HL-60 (cell line): ENCODE results near the gene SERBP1.

ENCODE experiments used
- DNase-seq, 2 experiments: peaks; one replicate each; pipeline ENCODE4 v3.0.0-alpha.2; 2010 to 2020; ENCODE audit warnings: low read depth in 1 of 2, low spot score in 1 of 2
- H3K27ac ChIP-seq: fragments of 250-450 bp; sonication (Bioruptor Pico); replicated peaks from 2 replicates; pipeline ENCODE4 v1.5.1; 2020; ENCODE audit warnings: mild to moderate bottlenecking, moderate library complexity
- H3K27me3 ChIP-seq: fragments of 250-450 bp; sonication (Bioruptor Pico); 2 replicates; pipeline ENCODE4 v1.5.1; 2021; ENCODE audit warnings: mild to moderate bottlenecking, moderate library complexity; ENCODE audit not compliant: insufficient read depth, poor library complexity, severe bottlenecking
- H3K4me3 ChIP-seq: replicated peaks from 2 replicates; pipeline ENCODE4 v1.5.1; 2011; ENCODE audit warnings: mild to moderate bottlenecking, control low read depth, low read length; ENCODE audit not compliant: insufficient read depth
- CTCF ChIP-seq: IDR thresholded peaks from one replicate; pipeline ENCODE4 v1.5.1; 2011; ENCODE audit warnings: low read length, control low read depth, inconsistent platforms; ENCODE audit not compliant: insufficient read depth
- GABPA ChIP-seq: IDR thresholded peaks from 2 replicates; pipeline ENCODE4 v1.6.1; 2012; ENCODE audit warnings: low read depth
- POLR2AphosphoS5 ChIP-seq: IDR thresholded peaks from 2 replicates; pipeline ENCODE4 v1.6.1; 2012; ENCODE audit warnings: low read depth
- REST ChIP-seq: IDR thresholded peaks from 2 replicates; pipeline ENCODE4 v1.6.1; 2012; ENCODE audit warnings: low read depth; ENCODE audit not compliant: insufficient replicate concordance
- SPI1 ChIP-seq: IDR thresholded peaks from 2 replicates; pipeline ENCODE4 v1.6.1; 2012; ENCODE audit warnings: low read depth, mild to moderate bottlenecking, borderline replicate concordance

The SERBP1 gene

GRCh38 chr1:67476006-67476482 lies 45.8 kb upstream of the SERBP1 start:
- H3K27me3 ChIP-seq: no peaks in the 10 kb centered on the region
- no peak overlapping the region for H3K4me3 ChIP-seq
- H3K27ac ChIP-seq: no peak overlapping the region
- TF ChIP-seq GABPA (no peak), CTCF (no peak), SPI1 (no peak), REST (no peak), POLR2AphosphoS5 (no peak)
- DNase-seq: no peak

- Histone ChIP-seq H3K27me3 (no peaks in the 10 kb centered on the region), H3K27ac (no peak overlapping the region), H3K4me3 (no peak overlapping the region)
- no peak for DNase-seq
- no peak for TF ChIP-seq SPI1
- no peak for TF ChIP-seq CTCF
- TF ChIP-seq POLR2AphosphoS5: no peak
- no peak for TF ChIP-seq REST
- TF ChIP-seq GABPA: no peak
These were observed 41.9 kb upstream of the SERBP1 start for GRCh38 chr1:67472056-67472455.

GRCh38 chr1:67469431-67469830 lies 39.2 kb upstream of the SERBP1 start:
- no peak for TF ChIP-seq REST
- TF ChIP-seq POLR2AphosphoS5: no peak
- no peak for TF ChIP-seq SPI1
- DNase-seq: no peak
- no peak overlapping the region for H3K4me3 ChIP-seq
- no peak overlapping the region for H3K27ac ChIP-seq
- H3K27me3 ChIP-seq: no peaks in the 10 kb centered on the region
